Myocyte (in vitro differentiated cells): ENCODE measurements around the gene PPBP. TPM values are rescaled to one million over a fixed set of nuclear protein-coding genes. Genes with fewer than 3 reads are reported as not detected.
"Not testable (repeated sequence)": the region's sequence is repeated elsewhere in the genome, so short reads cannot be mapped to it uniquely, and the experiment has no call there.

Source experiments
- DNase-seq: peaks from one replicate; pipeline ENCODE4 v3.0.0-alpha.2; 2012; ENCODE audit warnings: low read depth
- total RNA-seq: library from RNA; depleted of rRNA; stranded (reverse); fragments of >200 nt; gene quantifications from 2 replicates; pipeline ENCODE4 v1.2.3, GENCODE V29; 2014

PPBP gene
- total RNA-seq, 1 donor from 2014 or later, result not detected

DNA sequence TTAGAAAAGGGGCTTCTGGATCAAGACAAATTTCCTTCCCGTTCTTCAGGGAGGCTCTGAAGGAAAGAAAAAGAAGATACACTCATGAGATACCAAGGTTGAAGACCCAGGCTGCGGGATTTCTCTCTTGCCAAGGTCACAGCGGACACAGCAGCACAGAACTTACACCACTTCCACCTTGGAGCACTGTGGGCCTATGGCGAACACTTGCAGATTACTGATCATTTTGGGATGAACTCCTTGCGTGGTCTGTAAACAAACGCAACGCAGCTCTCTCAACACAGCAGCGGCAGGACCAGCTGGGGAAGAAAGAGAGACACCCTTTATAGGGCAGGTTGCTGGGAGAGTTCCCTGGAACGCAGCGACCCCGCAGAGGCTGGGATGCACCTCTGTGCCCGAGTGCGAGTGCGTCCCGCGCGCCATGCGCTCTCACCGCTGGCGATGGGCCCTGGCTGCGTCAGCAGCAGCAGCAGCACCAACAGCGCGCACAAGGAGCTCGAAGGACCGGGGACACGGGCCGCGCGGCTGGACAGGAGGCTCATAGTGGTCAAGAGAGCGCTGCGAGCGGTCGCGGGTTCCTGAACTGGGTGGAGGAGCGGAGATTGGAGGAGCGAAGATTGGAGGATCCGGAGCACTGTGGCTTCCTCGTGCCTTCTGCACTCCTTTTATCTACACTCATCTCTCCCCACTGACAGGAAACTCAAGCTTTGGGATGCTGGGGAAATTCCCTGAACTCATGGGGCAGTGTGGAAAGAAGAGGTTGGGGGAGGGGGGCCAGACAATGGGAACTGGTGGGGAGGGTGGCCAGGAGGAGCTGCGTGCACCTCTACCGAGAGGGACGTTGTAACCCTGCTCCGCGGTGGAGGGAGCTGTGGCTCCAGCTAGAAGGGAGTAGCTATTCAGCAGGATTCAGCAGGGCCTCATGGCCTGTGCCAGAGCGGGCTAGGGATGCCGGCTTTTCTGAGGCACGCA lies 10.3 kb upstream of the PPBP start, which contains the start of gene CXCL5:
CXCL5 (minus strand) TSS at position 638 of the 972 bp plus-strand sequence; CDS start at position 542, 96 bp downstream.
- DNase-seq, result no peak

DNA sequence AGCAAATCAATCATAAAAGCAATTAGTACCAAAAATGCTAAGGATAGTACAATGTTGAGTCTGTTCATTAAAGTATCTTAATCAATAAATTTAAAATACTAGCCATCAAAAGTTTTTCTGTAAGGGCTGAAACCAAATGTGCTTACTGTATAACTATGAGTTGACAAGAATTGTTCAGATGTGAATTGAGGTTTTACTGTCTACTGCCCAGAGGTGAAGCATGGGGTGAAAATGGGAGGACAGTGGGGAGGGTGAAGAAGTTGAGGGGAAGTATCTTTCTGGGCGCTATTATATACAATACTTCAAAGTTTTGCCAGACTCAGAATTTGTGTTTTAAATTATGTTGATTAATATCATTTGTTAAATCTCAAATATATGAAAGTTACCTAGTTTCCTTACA lies 4.1 kb upstream of the PPBP start:
- no peak for DNase-seq

DNA sequence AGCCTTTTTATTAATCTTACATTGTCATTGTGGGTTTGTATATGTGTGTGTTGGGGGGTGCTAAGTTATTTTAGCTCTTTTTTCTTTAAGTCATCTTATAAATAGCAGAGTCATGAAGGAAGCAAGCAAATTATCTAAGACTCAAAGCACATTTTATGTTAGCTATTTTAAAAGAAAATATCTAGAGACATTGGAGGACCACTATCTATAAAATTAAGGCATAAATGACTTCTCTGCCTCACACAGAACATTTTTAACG lies 3.7 kb upstream of the PPBP start:
- no peak for DNase-seq

DNA sequence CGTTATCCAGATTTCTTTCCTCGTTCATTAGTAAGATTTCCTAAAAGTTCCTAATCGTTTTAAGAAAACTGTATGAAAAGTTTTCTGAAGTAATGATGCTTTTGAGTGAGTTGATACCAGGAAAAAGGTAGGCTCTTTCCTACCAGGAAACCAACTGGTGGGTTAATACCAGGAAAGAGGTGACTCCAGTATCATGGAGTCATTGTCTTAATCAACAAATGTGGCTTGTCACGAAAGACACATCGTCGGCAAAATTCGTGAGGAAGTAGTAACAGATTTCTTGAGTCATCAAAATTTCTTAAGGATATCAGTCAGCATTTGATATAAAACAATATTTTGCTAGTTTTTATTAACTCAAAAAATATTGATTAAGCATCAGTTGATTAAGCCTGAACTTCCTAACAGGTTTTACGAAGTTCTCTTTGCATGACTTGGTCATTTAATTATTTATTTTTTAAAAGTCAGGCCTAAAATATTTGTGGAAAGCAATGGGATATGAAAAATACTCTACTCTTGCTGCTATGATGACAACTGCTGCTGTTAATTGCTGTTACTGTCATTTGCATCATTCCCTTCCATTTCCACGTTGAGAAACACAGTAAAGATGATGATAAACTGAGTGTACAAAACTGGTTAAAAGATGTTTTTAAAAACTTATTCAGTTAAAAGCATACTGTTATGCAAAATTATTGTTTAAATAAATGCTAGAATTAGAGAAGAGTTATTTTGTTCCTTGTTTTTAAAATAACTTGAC lies 3.2 kb upstream of the PPBP start:
- no peak for DNase-seq

DNA sequence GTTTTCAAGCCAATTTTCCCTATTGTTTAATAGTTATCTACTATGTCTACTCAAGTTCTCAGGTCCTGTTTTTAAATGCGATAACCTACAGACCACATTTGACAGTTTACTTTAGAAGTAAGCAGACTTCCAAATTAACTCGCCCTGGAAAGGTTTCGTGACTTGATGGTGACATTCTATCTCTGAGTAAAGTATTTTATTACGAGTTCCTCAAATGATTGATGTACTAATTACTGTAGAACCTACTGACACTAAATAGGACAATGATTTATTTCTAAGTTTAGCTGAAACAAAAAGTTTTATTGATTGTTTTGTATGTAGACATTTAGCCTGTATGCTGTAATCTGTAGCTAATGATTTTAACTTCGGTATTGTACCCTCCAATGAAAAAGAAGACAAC lies 1.9 kb upstream of the PPBP start:
- no peak for DNase-seq

DNA sequence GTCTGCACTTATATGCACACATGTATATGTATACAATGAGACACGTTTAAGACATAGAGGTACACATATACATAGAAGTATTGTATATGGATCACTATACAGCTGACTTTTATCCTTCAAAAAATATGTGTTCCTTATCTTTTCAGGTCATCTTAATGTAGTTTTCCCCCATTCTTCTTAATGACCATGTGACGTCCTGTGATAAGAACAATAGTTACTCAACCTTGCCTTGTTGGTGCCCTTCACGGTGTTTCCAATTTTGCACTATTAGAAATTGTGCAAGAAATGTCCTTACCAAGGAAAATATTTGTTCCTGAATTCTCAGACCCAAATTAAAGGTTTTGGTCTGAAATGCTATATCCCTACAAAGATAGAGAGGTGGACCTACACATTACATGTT lies 1.0 kb upstream of the PPBP start:
- DNase-seq, result no peak

DNA sequence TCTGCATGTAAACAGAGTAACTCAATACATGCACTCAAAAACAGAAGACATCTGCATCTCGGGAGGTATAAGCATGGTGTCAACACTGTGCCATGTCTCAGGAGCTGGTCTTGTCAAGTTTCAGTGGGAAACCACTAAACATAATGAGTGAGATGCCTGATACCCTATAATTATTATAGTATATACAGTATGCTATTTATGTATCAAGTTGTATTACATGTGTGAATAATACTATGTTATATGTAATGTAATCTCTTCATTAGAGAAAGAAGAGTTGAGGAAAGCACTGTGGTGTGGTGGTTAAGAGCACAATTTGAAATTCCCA lies 2.5 kb downstream of the PPBP start:
- DNase-seq, result no peak

DNA sequence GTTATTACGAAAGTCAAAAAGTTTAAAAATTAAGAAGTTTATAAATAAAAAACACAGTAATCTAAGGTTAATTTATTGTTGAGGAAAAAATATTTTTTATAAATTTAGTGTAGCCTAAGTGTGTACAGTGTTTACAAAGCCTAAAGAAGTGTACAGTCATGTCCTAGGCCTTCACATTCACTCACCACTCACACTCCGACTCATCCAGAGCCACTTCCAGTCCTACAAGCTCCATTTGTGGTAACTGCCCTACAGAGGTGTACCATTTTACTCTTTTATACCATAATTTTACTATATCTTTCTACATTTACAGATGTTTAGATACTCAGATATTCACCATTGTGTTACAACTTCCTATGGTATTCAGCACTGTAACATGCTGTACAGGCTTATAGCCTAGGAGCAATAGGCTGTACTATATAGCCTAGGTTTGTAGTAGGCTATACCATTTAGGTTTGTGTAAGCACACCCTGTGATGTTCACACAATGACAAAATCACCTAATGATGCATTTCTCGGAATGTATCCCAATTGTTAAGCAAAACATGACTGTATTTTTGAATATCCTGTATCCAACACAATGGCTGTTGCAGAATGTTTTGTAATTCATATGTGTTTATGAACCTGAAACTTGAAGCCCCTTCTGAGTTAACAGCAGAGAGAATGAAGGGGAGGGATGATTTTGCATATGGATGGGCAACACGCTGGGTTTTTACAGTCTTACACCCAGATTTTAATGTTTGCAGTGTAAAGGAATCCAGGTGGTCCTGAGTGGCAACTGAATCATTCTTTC lies 3.1 kb downstream of the PPBP start:
- DNase-seq, result no peak

DNA sequence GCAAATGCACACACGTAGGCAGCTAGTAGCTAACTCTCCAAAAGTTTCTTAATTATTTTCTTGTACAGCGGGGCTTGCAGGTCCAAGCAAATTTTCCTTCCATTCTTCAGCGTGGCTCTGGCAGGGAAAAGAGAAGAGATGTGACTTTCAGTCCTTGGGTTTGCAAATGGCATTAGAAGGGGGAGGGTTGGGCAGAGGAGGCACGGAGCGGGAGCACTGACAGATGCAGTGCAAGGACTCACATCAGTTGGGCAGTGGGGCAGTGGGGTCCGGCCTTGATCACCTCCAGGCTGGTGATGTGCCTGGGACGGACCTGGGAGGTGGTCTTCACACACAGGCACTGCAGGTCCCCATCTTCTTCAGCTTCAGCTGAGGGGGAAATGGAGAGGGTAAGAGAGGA lies 6.8 kb downstream of the PPBP start:
- not testable (repeated sequence) for DNase-seq

DNA sequence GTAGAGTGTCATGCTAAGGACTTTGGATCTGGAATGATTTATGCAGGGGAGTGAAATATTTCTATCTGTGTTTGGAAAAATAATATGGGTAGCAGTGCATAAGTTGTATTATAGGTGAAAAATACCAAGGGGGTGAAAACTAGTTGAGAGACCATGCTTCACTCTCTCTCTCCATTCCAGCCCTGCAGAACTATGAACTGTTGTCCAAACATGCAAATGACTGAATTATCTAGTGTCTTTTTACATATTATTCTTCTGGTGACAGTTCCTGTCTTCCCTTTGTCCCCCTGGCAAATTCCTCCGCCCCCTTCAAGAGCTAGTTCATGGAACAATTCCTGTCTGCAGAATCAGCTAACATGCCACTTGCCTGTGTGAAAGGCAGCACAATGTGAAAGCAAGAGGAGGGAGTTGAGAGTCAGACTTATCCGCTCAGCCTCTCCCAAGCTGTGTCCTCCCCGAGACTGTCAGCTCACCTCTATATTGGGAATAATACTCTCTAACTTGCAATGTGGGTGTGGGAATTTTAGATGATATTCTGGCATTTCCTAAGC lies 8.5 kb downstream of the PPBP start:
- DNase-seq, result peak; percentile 2

DNA sequence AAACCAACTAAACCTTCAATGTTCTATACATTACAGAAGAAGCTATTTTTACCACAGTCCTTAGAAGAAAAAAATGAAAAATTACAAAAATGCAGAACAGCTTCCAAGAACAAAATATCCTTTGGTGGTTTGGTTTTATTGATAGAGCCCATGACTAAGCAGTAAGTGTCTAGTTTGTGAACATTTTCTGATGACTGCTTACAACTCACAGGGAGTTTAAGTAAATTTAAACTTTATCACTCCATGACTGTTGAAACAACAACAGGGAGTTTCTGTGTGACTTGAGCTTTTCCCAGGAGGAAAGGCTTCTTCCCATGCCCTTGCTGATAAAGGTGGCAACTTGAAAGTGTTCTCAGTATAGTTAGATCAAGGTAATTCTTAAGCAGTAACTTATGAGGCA lies 9.1 kb downstream of the PPBP start:
- peak; percentile 4 for DNase-seq

DNA sequence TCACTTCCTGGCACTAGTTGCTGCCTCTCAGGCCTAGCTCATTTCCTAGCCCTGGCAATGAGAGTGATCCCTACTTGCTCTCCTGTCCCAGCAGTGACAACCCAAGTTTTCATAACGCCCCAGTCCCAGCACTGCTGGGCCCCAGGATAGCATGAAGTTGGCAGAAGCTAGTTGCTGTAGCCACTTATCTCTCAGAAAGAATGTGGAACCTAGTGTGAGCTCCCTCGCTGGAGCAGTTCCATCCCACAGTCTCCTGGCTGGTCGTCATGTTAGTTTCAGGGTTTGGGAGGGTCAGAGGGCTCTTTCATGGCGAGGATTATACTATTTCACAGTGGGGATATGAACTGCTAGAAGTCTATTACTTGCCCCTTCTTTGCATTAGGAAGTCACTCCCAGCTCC lies 11.3 kb downstream of the PPBP start:
- peak; percentile 1 for DNase-seq

DNA sequence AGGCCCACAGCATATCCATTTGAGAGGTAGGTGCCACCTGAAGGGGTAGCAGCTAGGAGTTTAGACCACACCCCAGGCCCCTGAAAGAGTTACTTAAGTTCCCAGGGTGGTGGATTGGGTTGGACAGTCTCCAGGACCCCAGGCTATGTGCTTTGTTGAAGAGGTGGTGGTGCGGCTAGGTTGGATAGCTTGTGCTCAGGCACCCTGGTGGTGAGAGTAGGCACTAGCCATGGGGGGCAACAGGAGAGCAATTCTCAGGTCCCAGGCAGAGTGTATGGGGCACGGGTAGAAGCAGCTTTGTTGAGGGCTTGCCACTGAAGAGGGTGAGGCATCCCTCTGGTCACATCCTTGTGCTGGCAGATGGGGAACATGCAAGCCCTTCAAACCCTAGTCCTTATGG lies 11.8 kb downstream of the PPBP start:
- DNase-seq, result no peak

DNA sequence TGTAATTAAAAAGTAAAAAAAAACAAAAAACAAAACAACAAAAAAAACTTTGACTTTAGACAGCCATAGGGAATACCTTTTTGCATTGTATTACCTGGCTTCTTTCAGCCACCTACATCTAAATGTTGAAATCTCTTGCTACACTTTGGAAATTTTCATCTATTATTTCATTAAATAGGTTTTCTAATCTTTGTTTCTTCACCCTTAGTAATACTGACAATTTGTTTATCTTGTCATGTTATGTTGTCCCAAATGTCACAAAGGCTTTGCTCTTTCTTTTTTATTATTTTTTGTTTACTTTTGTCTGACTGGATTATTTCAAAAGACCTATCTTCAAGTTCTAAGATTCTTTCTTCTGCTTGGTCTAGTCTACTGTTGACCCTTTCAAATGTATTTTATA lies 13.6 kb downstream of the PPBP start:
- DNase-seq, result no peak

DNA sequence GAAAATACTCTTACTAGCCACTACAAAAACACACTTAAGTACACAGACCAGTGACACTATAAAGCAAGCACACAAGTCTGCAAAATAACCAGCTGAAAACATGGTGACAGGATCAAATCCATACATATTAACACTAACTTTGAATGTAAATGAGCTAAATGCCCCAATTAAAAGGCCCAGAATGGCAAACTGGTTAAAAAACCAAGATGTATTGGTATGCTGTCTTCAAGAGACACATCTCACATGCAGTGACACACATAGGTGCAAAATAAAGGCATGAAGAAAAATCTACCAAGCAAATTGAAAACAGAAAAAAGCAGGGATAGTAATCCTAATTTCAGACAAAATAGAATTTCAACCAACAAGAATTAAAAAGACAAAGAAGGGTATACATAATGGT lies 17.0 kb downstream of the PPBP start:
- DNase-seq, result no peak

DNA sequence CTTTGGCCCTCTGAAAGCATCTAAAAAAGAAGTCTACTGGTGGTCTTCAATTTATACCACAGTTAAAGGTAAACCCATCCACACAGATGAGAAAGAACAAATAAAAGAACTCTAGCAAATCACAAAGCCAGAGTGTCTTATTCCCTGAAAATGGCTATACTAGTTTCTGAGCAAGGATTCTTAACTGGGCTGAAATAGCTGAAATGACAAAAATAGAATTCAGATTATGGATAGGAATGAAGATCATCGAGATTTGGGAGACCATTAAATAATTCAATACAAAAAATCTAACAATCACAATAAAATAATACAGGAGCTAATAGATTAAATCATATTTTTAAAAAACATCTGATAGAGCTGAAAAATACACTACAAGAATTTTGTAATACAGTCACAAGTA lies 18.0 kb downstream of the PPBP start:
- DNase-seq, result no peak

DNA sequence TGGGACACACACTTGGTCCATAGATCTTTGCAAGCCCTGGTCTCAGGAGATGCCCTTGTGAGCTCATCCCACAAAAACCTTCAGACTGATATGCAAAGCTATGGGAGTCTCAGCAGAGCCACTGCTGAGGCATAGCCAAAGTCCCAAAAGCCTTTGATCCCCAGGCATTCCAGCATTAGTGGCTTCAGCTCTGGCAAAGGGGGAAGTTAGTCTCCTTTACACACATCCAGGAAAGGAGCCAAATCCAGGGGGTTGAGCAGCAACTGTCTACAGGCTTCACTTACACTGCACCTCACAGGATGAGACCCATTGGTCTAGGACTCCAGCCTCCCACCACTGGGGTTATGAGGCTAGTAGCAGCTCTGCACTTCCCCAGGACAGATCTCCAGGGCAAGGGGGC lies 20.1 kb downstream of the PPBP start:
- DNase-seq, result peak; percentile 6

DNA sequence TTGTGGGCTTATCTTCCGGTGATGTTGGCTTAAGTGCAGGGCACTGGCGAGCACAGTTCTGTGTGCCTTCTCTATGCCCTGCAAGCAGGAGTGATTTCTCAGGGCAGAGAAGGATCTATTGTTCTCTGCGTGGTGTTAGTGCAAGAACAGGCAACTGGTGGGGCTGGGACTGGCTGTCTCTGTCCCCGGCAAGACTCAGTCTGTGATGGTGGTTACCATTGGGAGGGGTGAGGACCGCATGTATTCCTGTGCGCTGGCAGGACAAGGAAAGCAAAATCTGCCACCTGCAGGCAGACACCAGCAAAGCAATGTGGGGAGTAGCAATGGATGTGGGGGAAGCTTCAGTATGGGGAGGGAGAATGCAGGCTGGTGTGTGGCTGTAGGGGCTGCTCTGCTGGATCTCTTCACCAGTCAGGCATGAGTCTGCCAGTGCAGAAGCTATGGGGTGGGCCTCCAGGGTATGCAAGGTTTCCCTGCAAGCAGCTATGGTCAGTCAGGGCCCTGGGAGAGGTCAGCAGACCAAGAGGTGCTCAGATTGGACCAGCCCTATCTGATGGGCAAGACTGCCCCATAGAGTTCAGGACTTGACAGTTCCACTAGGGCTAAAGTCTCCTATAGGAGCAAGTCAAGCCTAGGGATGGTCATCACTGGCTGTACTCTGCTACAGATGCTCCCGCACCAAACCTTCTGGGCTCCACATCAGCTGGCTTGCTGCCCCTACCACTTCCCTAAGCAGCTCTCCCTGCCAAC lies 23.0 kb downstream of the PPBP start:
- no peak for DNase-seq

DNA sequence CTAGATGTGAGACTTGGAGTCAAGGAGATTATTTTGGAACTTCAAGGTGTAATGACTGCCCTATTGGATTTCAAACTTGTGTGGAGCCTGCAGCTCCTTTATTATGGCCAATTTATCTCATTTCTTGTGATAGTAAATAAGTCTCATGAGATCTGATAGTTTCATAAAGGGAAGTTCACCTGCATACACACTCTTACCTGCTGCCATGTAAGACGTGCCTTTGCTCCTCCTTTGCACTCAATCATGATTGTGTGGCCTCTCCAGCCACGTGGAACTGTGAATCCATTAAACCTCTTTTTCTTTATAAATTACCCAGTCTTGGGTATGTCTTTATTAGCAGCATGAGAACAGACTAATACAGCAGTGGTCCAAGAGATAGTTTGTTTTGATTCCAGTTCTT lies 25.3 kb downstream of the PPBP start:
- no peak for DNase-seq

DNA sequence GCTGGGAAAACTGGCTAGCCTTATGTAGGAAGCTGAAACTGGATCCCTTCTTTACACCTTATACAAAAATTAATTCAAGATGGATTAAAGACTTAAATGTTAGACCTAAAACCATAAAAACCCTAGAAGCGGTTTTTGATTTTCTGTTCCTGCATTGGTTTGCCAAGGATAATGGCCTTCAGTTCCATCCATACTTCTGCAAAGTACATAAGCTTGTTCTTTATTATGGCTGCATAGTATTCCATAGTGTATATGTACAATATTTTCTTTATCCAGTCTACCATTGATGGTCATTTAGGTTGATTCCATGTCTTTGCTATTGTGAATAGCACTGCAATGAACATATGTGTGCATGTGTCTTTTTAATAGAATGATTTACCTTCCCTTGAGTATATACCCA lies 28.9 kb downstream of the PPBP start:
- not testable (repeated sequence) for DNase-seq

DNA sequence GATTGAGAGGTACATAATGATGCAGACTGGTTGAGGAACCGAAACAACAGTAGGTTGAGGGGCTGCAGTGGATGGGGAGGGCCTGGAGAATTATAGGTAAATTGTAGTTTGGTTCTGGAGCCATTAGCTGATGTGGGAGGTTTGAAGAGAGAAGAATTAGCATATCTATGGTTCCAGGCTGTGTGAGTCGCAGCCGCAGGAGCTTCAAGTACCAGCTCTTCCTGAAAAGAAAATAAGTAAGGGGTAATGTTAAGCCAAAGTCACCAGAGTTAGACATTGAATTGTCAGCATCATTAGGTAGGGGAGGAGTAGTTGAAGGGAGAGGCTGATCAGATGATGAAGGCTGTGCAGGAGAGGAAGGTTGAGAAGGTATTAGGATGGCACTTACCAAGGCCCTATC lies 35.6 kb downstream of the PPBP start:
- no peak for DNase-seq
